ENCODE measurements around the gene INSIG1.

DNA sequence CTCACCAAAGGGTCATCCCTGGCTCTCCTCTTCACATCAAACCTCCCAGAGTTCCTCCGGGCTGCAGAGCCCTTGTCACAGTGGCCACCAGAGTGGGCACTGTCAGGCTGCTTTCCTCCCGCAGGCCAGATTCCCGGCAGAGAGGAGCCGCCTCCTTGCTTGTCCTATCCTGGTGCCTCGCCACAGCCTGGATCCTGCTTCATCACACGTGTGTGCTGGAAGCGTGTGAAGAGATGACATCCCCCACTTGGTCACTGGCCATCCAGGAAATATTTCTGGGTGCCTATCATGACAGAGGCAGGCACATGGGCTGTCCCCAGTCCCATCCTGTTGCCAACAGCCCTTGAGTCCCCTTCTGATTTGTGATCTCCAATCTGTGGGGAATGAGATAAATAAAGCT lies 15.0 kb downstream of the INSIG1 start:
- TF ChIP-seq, protein P1, sequence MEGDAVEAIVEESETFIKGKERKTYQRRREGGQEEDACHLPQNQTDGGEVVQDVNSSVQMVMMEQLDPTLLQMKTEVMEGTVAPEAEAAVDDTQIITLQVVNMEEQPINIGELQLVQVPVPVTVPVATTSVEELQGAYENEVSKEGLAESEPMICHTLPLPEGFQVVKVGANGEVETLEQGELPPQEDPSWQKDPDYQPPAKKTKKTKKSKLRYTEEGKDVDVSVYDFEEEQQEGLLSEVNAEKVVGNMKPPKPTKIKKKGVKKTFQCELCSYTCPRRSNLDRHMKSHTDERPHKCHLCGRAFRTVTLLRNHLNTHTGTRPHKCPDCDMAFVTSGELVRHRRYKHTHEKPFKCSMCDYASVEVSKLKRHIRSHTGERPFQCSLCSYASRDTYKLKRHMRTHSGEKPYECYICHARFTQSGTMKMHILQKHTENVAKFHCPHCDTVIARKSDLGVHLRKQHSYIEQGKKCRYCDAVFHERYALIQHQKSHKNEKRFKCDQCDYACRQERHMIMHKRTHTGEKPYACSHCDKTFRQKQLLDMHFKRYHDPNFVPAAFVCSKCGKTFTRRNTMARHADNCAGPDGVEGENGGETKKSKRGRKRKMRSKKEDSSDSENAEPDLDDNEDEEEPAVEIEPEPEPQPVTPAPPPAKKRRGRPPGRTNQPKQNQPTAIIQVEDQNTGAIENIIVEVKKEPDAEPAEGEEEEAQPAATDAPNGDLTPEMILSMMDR (conservative IDR thresholded peaks at IDR 0.05 in 1 of 2, IDR thresholded peaks at IDR 0.05 in 1 of 2; ENCODE audit: extremely low read depth in 1 of 2, insufficient read depth in 1 of 2, low read depth in 1 of 2, low read length in 2 of 2) = no peak
- no peak for TF ChIP-seq EZH2 (IDR thresholded peaks at IDR 0.05; ENCODE audit: borderline replicate concordance, low read length)

All from mammary epithelial cell (primary cell).